ENCODE results near the gene EPB41.
A peak's percentile ranks its signal among the peaks of the same experiment; 100 is the strongest.
"Not testable (repeated sequence)": the region's sequence is repeated elsewhere in the genome, so short reads cannot be mapped to it uniquely, and the experiment has no call there.

EPB41 gene

GRCh38 chr1:28928314-28928941 lies 14.1 kb downstream of the EPB41 start:
- no peak for DNase-seq

DNA sequence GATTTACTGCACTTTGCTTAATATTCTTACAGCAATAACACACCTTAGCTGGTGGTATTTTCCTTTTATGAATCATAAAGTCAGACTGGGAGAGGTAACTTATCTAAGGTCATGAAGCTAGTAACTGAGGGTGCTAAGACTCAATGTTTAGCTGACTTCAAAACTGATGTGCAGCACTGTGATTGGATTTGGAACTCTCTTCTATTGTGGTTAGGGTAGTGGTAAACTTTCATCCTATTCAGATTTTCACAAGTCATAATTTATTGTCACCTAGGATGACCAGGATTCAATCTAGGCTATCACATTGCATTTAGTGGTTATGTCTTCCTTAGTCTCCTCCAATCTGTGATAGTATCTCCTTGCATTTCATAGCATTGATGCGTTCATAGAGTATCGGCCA lies 18.9 kb downstream of the EPB41 start:
- no peak for DNase-seq

DNA sequence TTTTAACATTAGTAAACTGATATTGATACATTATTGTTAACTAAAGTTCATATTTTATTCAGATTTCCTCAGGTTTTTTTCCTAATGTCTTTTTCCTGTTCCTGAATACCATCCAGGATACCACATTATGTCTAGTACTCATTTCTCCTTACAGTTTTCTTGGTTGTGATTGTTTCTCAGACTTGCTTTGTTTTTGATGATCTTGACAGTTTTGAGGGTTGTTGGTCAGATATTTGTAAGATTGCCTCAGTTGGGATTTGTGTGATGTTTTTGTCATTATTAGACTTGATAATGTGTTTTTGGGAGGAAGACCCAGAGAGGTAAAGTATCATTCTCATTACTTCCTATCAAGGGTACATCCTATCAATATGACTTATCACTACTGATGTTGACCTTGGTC lies 19.5 kb downstream of the EPB41 start:
- no peak for DNase-seq

DNA sequence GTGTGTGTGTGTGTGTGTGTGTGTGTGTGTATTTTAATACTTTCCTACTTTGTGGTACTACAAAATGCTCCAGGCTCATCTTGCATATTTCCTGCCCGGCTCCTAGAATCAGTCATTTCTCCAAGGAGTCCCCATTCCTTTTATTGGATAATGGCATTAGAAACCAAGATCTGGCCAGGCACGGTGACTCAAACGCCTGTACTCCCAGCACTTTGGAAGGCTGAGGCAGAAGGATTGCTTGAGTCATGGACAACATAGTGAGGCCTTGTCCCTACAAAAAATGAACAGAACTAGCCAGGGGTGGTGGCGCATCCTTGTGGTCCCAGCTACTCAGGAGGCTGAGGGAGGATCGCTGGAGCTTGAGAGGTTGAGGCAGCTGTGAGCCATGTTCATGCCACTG lies 20.3 kb downstream of the EPB41 start:
- no peak for DNase-seq

- DNase-seq, result no peak
Measured at GRCh38 chr1:28935293-28935692, 20.9 kb downstream of the EPB41 start.

GRCh38 chr1:28936094-28936493 lies 21.7 kb downstream of the EPB41 start:
- DNase-seq, result no peak

DNA sequence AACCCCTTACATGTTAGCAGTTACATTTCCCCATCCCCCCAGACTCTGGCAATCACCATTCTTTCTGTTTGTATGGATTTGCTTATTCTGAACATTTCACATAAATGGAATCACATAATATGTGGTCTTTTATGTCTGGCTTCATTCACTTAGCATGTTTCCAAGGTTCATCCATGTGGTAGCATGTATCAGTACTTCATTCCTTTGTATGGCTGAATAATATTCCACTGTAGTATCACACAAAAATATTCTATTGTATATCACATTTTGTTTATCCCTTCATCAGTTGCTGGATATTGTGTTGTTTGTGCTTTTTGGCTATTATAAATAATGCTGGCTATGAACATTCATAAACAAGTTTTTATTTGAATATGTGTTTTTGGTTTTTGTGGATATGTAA lies 22.2 kb downstream of the EPB41 start:
- no peak for DNase-seq

GRCh38 chr1:28943581-28943980 lies 29.2 kb downstream of the EPB41 start:
- not testable (repeated sequence) for DNase-seq

GRCh38 chr1:28950006-28950405 lies 35.6 kb downstream of the EPB41 start:
- DNase-seq, result no peak

DNA sequence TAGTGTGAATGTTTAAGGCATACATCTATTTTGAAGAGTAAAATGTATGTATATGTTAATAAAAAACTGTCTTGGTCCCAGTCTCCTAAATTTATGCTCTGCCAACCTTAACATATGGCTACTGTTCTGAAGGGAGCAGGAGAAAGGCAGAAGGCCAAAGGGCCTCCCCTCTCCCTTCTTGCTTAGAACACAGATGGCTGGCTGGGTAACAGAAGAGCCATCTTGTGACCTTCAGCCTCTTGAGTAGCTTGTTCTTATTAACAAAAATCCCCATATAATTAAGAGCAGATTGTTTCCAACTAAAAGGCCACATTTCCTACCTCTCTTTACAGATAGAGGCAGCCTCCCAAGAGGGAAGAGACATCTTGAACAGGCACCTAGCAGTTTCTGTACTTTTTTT lies 36.1 kb downstream of the EPB41 start:
- DNase-seq, result no peak

- no peak for DNase-seq
Measured at GRCh38 chr1:28954126-28954726, 39.9 kb downstream of the EPB41 start.

GRCh38 chr1:28956038-28956464 lies 41.7 kb downstream of the EPB41 start:
- no peak for DNase-seq

DNA sequence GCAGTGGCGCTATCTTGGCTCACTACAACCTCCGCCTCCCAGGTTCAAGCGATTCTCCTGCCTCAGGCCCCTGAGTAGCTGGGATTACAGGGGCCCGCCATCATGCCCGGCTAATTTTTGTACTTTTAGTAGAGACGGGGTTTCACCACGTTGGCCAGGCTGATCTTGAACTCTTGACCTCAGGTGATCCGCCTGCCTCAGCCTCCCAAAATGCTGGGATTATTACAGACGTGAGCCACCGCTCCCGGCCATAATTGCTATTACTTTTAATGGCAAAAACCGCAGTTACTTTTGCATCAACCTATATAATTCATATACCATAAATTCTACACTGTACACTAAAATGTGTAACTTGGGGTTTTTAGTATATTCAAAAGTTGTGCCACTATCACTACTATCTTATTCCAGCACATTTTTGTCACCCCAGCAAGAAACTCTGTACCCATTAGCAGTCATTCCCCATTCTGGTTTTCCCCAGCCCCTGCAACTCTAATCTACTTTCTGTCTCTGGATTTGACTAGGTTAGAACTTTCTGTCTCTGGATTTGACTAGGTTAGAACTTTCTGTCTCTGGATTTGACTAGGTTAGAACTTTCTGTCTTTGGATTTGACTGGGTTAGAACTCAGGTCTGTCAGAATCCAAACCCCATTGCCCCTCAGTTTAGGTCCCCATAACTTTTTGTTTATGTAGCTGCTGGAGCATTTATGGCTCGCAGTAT lies 47.9 kb downstream of the EPB41 start:
- not testable (repeated sequence) for DNase-seq

DNA sequence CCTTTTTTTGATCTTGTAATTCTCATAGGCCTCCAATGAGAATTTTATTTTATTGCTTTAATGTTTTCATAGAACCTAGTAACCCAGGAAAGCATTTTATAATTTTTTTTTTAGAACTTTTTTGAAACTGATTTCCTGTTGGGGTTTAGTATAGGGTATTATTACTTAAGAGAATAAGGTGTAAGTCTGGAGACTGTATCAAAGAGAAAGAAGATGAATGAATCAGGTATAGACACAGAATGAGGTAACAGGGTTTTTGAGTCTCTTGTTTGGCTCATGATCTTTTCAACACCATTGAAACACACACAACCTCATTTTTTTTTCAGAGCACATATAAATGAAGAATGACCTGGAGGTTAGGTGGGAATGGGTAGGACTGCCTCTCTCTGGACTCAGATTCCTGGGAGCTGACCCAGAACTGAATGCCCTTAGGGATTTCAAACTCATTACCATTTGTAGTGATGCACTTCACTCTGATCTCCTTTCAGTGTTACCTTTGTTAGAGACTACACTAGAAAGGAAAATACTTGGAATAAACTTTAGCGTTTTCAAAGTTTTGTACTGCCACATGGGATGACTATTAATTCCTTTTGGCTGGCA lies 51.0 kb downstream of the EPB41 start:
- no peak for DNase-seq

DNA sequence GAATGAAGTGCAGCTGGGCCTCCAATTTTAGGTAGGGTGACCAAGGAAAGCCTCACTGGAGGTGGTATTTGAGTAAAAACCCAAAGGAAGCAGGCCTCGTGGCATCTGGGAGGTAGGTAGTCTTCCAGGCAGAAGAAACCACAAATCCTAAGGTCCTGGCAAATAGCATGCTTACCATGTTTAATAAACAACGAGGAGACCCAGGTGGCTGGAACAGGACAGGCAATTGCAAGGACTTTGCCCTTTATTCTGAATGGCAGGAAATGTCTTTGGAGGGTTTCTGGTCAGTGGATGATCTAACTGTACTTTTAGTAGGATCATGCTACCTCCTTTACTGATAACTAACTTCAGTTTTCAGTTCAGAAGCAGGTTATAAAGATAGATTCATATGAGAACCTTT lies 52.2 kb downstream of the EPB41 start:
- no peak for DNase-seq

DNA sequence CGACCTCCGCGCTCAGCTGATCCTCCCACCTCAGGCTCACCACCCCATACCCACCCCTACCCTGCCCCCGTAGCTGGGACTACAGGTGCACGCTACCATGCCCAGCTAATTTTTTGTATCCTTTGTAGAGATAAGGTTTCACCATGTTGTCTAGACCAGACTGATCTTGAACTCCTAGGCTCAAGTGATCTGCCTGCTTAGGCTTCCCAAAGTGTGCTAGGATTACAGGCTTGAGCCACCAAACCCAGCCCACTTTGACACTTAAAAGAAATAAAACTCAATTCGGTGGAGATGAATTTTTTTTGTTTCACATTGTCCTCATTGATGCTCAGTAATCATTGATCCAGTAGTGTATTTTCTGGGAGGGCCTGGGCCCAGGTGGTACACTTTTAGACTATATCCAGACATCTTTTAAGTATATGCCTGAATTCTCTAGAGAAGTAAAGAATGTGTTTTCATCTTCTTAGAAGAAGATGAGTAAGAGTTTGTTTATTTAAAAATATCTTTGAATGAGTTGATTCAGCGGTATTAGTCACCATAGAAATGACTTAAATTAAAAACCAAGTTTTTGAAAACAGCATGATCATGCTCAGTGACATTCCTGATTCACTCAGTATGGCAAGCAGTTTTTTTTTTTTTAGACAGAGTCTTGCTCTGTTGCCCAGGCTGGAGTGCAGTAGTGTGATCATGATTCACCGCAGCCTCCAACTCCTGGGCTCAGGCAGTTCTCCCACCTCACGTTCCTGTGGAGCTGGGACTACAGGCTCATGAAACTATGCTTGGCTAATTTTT lies 57.8 kb downstream of the EPB41 start:
- peak; percentile 91 for DNase-seq

DNA sequence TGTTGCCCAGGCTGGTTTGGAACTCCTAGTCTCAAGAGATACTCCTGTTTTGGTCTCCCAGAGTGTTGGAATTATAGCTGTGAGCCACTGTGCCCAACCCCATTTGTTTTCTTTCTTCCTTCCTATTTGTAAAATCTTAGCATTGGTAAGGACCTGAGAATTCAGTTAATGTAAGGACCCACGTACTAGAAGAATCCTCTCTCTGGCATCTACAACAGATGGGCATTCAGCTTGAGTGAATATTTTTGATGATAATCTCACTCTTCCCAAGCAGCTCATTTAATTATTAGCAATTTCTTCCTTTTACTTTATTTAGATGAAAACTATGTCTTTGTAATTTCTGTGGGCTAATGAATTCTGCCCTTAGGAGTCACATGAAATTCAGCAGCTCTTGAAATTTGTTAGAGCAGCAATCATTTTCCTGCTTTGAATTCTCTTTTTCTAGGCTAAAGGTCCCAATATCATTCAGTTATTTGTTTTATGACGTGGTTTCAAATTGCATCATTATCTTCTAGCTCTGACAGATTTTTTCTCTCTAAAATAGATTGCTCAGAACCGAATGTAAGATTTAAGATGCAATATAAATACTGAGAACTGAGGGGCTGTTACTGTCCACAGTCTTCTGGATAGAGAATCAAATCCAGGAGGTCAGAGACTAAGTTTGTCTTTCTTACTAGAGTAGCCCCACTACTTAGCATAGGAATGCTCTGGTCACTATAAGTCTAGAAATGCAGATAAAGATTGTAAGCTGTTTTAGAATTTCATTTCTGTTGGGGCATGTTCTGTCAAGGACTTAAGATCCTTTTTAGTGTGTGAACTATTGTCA lies 59.4 kb downstream of the EPB41 start:
- DNase-seq, result no peak

- no peak for DNase-seq
Measured at GRCh38 chr1:28974432-28974831, 60.1 kb downstream of the EPB41 start.

GRCh38 chr1:28976248-28976647 lies 61.9 kb downstream of the EPB41 start:
- DNase-seq, result no peak

DNA sequence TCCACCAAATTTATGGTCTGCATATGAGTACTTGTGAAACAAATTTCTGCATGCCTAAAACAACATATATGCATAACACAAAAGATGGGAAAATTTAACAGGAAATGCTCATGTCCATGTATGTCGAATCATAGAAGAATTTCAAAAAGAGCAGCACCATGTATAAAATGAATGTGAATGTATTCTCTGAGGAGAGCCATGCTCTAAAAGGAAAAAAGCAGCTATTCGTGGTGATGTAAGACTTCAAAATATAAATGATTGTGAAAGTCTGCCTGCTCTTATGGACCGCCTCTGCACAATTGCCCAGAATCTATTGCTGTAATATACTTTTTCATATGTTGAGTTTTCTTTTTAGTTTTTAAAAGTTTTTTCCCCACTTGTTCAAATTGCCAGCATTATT lies 66.8 kb downstream of the EPB41 start:
- DNase-seq, result no peak

GRCh38 chr1:28982198-28982597 lies 67.8 kb downstream of the EPB41 start:
- no peak for DNase-seq

- no peak for DNase-seq
Measured at GRCh38 chr1:28983091-28983490, 68.7 kb downstream of the EPB41 start.

Data from kidney glomerular epithelial cell (primary cell).